Astrocyte (in vitro differentiated cells and primary cell): ENCODE data around the gene NR1H3.

Experiments
- EZH2 ChIP-seq: IDR thresholded peaks from 2 replicates; pipeline ENCODE4 v1.6.1; 2012; ENCODE audit warnings: mild to moderate bottlenecking, low read length, inconsistent platforms; ENCODE audit not compliant: insufficient read depth
- TF ChIP-seq, protein P1 (sequence below): IDR thresholded peaks from 2 replicates; pipeline ENCODE4 v1.5.1; 2011; ENCODE audit warnings: low read depth, mild to moderate bottlenecking, inconsistent platforms, low read length, moderate library complexity; ENCODE audit not compliant: insufficient read depth

DNA sequence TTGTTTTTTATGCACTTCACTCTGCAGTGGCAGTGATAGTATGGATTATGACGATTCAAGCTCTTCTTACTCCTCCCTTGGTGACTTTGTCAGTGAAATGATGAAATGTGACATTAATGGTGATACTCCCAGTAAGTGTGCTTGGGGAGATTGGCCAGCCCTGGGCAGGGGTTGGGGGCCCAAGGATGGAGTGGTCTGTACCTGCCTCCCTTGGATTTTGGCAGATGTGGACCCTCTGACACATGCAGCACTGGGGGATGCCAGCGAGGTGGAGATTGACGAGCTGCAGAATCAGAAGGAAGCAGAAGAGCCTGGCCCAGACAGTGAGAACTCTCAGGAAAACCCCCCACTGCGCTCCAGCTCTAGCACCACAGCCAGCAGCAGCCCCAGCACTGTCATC, 26.4 kb downstream of the NR1H3 start:
- TF ChIP-seq, protein P1, sequence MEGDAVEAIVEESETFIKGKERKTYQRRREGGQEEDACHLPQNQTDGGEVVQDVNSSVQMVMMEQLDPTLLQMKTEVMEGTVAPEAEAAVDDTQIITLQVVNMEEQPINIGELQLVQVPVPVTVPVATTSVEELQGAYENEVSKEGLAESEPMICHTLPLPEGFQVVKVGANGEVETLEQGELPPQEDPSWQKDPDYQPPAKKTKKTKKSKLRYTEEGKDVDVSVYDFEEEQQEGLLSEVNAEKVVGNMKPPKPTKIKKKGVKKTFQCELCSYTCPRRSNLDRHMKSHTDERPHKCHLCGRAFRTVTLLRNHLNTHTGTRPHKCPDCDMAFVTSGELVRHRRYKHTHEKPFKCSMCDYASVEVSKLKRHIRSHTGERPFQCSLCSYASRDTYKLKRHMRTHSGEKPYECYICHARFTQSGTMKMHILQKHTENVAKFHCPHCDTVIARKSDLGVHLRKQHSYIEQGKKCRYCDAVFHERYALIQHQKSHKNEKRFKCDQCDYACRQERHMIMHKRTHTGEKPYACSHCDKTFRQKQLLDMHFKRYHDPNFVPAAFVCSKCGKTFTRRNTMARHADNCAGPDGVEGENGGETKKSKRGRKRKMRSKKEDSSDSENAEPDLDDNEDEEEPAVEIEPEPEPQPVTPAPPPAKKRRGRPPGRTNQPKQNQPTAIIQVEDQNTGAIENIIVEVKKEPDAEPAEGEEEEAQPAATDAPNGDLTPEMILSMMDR, result no peak
- no peak for TF ChIP-seq EZH2
